Cortex of kidney (tissue), 1 donor: Measurements from ENCODE around the gene RNF40.

Experiments used
- DNase-seq: peaks from one replicate; lab custom pipeline; 2025; lab: John Stamatoyannopoulos, UW

The RNF40 gene

DNA sequence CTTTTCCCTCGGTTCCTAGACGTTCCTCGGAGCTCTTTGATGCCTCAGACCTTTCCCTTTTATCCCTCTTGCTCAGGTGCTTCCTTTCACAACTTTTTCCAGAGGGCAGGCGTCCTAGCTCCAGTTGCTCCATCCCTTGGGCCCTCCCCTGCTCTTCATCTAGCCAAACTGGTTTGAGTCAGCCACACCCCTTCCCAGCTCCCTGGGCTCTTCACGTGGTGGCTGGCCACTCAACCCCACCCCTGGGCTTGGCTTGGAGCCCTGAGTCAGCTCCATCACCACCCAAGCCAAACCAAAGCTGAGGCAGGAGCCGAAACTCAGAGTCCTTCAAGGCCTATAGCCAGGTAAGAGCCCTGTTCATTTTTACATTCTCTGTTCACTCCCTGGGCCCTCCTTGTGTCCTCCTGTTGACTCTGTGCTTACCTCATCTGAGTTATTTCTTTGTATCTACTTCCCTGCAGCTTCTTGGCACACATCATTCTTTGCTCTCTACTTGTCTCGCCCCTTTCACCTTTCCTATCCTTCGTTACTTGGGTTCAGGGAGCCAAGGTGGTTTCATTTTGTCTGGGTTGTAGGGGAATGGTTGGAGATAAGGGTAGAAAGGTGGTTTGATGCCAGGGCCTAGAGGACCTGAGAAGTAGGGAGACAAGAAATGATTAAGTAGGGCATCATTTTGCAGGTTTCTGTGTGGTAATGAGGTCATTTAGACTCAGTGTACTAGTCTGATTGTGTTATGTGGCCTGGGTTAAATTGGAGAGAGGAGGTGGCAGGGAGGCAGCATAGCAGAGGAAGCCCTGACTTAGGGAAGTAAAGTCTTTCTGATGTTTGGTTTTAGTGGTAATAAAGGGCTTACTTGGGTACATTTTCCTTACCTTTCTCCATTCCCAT is 21.5 kb upstream of the RNF40 start:
- DNase-seq = no peak

DNA sequence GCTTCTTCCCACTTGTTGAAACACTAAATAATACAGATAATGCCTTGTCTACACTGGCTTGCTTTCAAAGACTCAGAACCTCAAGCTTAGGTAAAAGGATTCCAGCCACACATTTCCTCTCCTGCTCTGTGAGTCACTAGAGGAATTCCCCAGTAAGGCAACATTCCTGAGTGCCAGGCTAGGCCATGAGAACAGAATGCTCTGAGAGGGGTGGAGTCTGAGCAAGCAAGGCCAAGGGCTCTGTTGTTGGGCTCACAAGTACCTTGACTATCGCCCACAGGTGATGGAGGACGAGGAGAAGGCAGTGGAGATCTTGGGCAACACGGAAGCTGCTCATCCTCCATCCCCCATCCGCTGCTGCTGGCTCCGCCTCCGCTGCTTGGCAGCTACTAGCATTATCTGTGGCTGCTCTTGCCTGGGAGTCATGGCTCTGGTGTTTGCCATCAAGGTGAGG is 20.6 kb upstream of the RNF40 start:
- DNase-seq = no peak

DNA sequence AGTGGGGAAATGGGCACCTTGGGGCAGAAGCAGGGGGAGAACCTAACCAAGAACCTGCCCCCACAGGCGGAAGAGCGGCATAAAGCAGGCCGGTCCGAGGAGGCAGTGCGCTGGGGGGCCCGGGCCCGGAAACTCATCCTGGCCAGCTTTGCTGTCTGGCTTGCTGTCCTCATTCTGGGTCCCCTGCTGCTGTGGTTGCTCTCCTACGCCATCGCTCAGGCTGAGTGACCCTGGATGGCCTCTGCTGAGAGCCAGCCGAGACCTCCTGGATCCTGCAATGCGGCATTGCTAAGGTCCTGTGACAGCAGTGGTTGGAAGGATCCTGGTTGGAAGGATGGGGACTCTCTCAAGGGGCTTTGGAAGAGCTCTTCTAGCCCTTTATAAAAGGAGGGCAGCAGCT is 18.4 kb upstream of the RNF40 start:
- no peak for DNase-seq

DNA sequence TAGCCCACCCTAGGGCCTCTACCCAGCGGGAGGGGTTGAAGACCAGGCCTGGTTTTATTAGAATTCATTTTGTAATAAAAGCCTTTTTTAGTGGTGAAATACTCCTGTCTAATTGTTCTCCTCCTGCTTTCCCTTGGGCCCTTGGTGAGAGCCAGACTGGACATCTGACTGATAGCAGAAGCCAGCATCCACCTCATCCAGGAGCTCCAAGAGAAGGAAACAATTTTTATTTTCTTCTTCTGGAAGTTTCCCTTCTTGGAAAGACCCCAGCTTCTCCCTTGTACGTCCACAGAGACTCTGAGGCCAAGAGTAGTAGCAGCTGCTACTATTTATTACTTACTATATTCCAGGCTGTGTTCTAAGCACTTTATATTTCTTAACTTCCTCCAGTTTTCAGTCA is 17.9 kb upstream of the RNF40 start:
- no peak for DNase-seq

DNA sequence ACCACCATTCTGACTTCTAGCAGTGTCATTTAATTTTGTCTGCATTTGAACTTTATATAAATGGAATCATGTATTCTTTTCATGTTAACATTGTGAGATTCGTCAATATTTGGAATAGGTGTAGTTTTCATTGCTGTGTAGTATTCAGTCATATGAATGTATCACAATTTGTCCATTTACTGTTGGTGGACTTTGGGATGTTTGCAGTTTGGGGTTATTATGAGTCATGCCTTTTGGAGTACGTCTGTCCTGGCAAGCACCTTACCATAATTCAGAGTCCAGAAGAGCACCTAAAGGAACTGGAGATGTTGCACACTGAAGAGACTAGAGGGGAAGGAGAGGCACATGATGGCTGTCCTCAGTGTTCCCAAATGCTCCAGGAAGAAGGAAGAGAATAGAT is 17.0 kb upstream of the RNF40 start:
- DNase-seq = no peak

DNA sequence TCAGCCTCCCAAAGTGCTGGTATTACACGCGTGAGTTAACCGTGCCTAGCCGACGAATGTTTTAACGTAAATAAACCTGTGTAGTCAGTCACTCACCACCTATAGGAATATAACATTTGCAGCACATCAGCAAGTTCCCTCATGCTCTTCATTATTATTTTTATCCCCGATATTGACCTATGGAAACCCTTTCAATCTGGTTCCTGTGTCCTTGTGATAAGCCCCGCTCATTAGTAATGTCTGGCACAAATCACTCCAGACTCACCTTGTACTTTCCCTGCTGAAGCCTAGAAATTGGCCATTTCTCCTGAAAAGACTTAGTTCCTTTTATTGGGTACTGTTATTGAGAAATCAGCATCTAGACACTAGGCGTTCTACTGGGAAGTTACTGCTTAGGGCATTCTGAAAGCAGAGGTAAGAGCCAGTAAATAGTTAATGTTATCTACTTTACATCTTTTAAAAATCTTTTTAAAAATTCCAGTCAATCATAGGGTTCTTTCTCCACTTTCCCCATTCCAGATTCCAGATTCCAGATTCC is 15.4 kb upstream of the RNF40 start:
- no peak for DNase-seq

DNA sequence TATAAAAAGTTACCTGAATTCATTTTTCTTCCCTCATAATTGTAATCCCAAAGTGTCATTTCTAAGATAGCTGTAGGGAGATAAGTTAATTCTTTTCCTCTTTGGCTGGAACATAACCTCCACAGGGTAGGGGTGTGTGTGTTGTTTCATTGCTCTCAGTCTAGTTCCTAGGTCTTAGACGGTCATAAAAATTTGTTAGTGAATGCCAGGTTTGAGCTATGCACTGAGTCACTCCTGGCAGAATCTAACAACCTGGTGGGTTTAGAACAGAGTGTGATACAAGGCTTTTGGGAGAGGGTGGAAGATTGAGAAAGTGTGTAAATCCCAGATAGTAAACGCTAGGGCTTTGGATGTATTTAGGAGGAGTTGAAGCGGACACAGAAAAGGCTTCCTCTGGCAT is 14.8 kb upstream of the RNF40 start:
- DNase-seq = no peak

DNA sequence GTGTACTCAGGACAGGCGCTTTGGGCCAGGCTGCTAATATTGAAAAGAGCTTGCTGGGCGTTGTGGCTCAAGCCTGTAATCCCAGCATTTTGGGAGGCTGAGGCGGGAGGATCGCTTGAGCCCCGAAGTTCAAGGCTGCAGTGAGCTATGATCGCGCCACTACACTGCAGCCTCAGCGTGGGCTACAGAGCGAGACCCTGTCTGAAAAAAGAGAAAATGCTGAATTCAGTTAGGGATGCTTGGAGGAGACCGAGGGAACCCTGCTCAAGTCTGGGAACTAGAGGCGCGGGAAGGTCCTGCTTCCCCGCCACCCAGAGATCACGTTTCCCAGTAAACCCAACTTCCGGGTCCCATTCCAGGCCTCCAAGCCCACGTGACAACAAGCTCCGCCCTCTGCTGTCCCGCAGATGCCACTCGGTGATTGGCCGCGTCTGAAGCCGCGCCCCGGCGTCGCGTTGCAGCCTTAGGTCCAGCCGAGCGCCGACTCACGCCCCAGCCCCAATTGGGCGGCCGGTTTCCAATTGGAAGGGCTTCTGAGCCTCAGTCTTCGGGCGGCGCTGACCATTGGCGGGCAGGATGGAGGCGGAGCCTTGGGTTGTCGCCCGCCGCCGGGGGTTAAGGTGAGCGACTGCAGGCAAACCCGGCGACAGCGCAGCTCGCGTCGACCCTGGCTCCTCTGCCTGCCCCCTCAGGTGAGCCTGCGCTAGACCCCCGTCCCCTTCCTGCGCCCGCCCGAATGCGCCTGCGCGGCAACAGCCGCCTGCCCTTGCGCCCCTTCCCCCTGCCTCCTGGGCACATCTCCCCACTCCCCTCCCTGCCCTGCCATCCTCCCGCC is 14.1 kb upstream of the RNF40 start, which contains the start of gene PHKG2:
Gene PHKG2 (plus strand): TSS at position 627 of the 835 bp plus-strand sequence. CDS start 396 bp downstream, outside the sequence.
- peak; percentile 78 for DNase-seq

DNA sequence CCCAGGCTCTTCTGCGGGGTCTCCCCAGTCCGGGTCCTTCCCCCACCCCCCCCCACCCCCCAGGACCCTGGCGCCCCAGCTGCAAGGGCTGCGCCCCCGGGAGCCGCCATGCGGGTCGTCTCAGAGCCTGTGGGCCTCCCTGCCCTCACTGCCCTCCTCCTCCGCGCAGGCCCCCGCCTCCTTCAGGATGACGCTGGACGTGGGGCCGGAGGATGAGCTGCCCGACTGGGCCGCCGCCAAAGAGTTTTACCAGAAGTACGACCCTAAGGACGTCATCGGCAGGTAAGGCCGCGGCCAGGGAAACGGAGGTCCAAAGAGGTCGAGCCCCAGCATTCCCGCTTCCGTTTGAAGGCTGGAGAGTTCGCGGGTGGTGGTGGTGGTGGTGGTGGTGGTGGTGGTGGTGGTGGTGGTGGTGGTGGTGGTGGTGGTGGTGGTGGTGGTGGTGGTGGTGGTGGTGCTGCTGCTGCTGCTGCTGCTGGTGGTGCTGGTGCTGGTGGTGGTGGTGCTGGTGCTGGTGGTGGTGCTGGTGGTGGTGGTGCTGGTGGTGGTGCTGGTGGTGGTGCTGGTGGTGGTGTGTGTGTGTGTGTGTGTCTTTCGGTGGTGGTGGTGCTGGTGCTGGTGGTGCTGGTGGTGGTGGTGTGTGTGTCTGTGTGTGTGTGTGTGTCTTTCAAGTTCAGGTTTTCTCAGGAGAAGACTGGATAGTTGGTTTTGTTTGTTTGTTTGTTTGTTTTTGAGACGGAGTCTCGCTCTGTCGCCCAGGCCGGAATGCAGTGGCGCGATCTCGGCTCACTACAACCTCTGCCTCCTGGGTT is 13.3 kb upstream of the RNF40 start:
- DNase-seq = no peak

DNA sequence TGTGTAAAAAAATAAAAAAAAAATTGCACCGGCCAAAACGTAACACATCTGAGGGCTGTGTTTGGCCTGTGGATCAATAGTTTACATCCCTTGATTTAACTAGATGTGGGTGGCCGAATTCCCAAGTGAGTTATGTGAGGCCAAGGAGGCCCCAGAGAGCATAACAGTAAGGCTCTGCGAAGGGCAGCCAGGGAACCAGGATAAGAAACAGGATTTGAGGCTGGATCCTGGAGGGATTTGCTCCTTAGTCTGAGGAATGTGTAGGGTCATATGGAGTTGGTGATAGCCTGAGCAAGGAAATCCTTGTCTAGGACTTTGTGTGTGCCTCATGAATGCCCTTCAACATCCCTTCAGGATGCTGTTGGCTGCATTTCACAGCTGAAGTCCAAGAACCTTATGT is 11.9 kb upstream of the RNF40 start:
- no peak for DNase-seq

DNA sequence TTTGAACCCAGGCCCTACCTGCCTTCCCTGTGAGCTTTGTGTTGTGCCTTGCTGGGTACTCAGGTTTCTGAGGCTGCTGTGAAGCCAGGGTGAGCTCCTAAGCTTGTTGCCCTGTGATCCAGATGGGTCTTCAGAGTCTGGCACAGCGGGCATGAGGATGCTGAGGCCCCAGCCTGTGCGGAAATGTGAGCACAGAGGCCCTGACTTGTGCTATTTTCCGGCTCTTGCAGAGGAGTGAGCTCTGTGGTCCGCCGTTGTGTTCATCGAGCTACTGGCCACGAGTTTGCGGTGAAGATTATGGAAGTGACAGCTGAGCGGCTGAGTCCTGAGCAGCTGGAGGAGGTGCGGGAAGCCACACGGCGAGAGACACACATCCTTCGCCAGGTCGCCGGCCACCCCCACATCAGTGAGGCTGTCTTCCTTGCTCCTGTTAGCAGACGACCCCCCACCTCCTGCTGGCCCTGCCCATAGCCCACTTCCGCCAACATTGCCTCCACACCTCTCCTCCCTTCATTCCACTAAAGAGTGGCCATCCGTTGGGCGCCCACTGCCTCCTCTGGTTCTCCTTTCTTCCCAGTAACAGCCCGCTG is 11.2 kb upstream of the RNF40 start:
- DNase-seq = no peak

DNA sequence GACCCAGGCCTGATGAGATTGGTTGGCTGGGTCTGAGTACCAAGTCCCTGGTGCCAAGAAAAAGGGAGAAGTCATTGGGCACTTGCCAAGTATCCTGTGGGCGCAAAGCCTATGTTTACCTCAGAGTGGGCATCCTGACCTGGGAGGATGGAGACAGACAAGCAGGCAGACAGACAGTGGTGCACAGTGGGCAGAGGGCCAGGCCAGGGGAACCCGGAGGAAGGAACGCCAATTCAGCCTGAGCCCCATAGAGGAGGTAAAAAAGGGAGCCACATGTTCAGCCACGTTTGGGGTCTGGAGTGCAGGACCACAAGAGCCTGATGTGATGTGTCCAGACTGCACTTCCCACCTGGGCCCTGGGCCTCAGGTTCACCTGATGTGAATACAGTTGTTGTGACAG is 8.5 kb upstream of the RNF40 start:
- DNase-seq = no peak

DNA sequence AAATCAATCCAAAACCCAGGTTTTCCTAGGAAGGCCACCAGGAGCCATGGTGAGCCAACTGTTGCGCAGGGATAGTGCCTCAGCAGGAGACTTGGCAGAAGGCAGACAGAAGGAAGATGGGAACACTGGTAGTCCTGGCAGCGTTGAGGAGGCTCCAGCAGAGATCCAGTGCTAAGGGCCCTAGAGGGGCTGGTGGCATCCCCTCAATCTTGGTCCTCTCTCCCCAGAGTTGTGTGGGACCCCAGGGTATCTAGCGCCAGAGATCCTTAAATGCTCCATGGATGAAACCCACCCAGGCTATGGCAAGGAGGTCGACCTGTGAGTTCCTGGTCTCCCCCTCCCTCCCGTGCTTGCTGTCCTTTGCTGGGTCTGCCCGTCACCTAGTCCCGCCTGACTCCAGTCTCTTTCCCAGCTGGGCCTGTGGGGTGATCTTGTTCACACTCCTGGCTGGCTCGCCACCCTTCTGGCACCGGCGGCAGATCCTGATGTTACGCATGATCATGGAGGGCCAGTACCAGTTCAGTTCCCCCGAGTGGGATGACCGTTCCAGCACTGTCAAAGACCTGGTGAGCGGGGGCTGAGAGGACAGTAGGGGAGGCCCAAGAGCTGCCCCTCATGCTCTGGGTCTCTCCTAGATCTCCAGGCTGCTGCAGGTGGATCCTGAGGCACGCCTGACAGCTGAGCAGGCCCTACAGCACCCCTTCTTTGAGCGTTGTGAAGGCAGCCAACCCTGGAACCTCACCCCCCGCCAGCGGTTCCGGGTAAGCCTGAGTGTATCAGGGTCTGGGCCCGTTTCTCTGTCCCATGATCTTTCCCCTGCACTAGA is 6.0 kb upstream of the RNF40 start:
- DNase-seq = no peak

DNA sequence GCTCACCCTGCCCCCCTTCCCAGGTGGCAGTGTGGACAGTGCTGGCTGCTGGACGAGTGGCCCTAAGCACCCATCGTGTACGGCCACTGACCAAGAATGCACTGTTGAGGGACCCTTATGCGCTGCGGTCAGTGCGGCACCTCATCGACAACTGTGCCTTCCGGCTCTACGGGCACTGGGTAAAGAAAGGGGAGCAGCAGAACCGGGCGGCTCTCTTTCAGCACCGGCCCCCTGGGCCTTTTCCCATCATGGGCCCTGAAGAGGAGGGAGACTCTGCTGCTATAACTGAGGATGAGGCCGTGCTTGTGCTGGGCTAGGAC is 5.4 kb upstream of the RNF40 start:
- DNase-seq = no peak

DNA sequence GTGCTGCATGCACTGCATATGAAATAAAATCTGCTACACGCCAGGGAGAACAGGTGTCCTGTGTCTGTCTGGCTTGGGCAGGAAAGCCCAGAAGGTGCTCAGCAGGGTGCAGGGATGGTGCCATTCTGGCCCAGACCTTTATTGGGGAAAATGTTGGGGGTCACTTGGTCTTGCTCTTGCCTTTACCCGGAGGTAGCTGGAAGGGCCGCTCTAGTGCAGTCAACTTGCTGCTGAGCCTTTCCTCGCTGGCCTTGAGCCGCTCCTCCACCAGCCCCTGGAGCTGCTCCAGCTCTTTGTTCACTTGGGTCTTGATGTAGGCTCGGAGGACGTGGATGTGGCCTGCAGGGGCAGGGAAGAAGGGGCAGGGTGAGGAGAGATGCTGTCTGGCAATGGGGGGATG is 4.8 kb upstream of the RNF40 start:
- no peak for DNase-seq

DNA sequence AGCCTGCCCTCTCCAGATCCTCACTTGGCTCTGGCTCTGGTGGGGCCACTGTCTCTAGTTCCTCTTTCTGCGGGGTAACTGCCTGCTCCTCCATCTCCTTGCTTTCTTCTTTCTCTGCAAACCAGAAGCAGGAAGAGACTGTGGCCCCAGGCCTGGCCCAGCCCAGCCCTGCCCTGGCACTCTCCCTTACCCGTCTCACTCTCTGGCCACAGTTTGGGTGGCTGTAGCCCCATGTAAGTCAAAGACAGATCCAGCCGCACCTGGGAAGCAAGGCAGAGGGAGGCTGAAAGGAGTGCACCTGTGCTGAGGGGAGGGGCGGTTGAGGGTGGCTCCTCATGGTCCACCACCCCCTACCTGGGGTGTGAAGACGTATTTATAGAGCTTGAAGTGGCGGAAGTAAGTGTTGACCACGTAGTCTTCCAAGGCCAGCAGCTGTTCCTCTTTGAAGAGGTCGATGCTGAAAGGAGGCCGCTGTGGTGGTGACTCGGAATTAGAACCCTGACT is 3.1 kb upstream of the RNF40 start:
- no peak for DNase-seq

DNA sequence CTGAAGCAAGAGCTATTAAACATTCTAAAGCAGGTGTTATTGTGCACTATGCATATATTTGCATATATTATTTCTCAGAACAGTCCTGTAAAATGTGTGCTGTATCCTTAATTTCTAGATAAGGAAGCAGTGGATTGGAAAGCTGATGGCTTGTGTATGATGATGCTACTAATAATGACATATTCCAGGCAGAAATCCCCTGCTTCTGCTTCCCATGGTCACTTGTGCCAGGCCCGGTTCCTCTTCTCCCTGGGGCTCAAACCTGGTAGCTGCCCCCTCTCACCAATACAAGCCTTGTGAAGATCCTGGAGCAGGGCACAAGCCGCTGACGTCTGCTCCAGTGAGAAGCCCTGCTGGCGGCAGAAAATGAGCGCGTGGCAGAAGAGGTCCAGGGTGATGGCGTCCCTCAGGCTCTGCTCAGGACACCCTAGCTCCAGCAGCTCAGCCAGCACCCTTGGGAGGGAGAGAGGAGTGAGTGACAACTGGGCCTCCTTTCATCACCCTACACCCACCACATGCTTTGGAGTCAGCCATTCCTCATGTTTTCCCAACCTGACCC is 2.0 kb upstream of the RNF40 start:
- no peak for DNase-seq

DNA sequence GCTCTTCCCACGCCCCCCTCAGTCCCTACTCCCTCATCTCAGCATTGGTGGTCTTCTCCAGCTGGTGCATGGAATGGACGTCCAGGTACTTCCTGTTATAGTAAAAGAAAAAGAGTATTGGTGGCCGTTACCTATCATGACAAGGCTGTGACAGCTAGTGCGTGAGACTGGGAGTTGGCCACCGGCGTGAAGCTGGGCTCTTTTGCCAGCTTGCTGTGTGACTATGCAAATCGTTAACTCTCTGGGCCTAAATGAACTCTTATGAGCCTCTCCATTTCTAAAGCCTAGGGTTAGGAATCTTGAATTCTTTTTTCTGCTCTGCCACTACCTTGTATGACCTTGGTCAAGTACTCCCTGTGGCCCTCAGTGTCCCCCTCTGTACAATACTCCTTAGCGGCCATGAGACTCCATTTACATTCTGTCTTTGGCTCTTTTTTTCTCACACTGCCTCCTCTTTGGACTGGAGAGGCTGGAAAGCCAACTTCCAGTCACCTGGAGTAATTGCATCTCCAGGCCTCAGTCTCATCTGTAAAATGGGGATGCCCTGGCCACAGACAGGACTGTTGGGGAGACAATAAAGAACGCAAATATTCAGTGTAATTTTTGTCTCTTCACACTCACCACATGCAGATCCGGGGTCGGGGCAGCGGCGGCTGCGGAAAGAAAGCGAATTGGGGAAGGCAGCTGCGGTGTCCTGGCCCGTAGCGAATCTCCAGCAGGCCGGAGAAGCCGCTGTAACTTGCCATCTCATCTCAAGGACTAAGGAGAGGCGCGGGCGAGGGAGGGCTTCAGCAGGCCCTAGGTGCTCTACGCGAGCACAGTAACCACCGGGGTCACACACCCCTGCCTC is 1.3 kb upstream of the RNF40 start:
- DNase-seq = no peak

DNA sequence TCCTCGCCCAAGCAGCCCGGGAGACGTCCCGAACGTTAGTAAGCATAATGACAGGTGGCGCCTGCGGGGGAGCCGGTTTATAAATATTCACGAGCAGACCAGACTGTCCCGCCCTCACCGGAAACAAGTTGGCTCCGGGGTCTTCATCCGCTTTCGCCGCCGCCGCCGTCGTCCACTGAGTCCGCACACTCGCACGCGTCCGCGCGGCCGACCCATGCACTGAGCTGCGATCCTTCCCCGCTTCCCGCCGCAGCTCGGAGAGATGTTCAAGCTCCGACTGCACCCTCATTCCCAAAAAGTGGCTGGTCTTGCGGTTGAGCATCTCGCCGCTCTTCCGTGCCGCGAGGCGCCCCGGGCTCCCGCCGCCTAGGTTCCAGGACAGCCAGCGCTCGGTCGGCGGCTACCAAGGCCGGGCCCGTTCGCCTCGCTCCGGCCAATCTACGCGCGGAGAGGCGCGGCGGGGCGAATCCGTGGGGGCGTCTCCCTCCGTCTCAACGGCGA is 645 bp upstream of the RNF40 start:
- DNase-seq = no peak
